ENCODE results near the gene POMC.
"Not testable (repeated sequence)": the region's sequence is repeated elsewhere in the genome, so short reads cannot be mapped to it uniquely, and the experiment has no call there.

POMC gene

DNA sequence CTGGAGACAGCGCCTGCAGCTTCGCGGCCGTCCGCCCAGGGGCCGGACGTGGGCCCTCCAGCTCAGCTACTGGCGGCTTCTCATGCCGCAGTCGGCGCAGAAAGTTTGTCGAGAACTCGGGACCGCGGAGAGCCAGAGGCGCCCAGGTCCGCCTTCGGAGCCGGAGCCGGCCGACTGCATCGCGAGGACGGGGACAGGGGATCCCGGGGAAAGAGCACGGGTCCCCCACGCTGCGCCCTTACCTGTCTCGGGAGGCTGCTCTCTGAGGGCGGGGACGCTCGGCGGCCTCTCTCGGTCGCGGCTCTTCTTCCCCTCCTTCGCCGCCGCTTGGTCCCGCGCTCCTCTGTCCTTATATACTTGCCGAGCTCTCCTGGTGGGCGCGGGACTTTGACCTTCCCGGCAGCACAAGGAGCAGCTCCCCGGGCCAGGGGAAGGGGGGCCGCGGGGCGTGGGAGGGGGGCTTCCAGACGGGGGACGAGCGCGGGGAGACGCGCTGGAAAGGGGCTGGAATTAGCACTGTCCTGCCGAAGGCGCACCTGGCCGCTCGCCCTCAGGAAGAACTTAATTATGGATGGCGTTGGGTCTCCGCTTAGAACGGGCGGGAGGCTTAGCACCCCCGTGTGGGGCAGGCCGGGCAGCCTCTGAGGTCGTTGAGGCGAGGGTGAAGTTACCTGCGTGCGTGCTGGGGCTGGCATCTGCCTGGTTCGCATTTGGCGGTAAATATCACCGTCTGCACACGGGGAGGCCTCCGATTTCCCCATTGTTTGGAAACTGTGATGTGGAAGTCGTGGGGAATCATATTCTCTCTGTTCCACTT, at the start of gene POMC:
Gene POMC, minus strand, starts transcription at position 325 of the 817 bp plus-strand sequence. CDS start 3,808 bp downstream, outside the sequence.
- no peak for DNase-seq

GRCh38 chr2:25218100-25218499, 49.7 kb upstream of the POMC start:
- DNase-seq, result no peak

- DNase-seq, result no peak
Measured at GRCh38 chr2:25215948-25216679, 47.7 kb upstream of the POMC start.

- no peak for DNase-seq
Measured at GRCh38 chr2:25215232-25215631, 46.9 kb upstream of the POMC start.

- DNase-seq, result no peak
Measured at GRCh38 chr2:25213229-25213628, 44.8 kb upstream of the POMC start.

- not testable (repeated sequence) for DNase-seq
Measured at GRCh38 chr2:25210923-25211322, 42.5 kb upstream of the POMC start.

GRCh38 chr2:25207078-25207545, 38.7 kb upstream of the POMC start:
- no peak for DNase-seq

DNA sequence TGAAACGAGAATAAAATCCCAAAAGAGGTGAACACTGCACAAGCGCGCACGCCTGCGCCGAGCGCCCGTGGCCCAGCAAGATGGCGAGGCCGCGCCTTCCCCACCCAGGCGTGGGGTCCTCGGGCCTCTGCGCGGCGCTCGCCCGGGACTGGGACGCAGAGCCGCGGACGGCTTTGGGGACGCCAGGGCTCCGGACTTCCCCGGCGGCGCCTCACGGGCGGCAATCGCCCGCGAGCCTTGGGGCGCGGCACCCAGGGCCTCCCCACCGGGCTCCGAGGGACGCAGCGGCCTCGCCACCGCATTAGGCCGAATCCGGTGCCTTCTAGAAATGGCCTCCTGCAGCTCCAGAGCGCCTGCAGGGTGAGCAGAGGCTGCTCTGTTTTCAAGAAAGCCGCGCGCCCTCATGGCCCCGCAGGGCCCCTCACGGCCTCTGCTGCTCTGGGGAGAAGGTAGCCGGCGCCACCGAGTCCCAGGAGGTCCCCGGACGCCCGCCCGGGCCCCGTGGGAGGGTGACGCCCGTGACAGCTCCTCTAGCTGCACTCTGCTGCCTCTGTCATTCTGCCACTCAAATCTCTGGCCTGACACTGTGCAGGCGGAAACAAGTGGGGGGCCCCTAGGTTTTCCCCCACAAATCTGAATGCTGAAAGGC, 35.9 kb upstream of the POMC start:
- DNase-seq, result no peak

GRCh38 chr2:25202275-25202674, 33.9 kb upstream of the POMC start:
- no peak for DNase-seq

- DNase-seq, result no peak
Measured at GRCh38 chr2:25201794-25202193, 33.4 kb upstream of the POMC start.

DNA sequence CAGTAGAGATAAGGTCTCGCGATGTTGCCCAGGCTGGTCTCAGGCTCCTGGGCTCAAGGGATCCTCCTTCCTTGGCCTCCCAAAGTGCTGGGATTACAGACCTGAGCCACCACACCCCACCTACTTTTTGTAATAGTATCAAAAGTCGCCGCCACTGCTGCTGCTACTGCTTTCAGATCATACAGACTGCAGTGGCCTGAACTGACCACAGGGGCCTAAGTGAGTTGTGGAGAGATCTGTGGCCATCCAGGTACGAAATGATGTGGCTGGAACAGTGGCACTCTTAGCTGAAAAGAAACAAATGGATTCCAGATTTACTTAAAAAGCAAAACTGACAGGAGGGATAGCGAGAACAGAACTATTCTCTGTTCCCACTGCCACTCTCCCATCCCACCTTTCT, 32.9 kb upstream of the POMC start:
- DNase-seq, result no peak

DNA sequence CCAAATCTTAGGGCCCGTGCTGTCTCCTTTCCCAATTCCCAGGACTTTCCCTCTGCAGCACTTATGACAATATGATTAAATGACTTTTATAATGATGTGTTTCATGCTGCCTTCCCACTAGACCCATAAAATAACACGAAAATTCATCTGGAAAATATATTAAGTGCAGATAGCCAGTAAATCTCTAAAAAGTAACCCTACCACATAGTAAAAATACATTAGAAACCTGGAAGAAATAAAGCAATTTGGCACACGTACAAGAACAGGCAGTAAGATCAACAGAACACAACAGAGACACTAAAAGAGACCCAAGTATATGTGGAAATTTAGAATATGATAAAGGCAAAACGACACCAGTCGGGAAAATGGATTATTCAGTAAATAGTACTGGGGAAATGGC, 30.2 kb upstream of the POMC start:
- no peak for DNase-seq

DNA sequence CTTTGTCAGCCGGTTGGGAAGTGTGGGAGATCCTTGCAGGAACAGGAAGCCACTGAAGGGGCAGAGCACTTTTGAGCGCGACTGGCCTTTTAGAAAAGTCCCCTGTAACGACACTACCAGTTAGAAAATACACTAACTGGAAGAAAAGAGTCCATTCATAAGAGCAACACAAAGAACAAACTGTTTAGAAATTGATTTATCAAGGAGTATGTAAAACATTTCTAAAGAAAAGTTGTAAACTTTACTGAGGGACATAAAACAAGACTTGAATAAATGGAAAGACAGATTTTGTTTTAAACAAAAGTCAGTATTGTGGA, 29.8 kb upstream of the POMC start:
- DNase-seq, result no peak

DNA sequence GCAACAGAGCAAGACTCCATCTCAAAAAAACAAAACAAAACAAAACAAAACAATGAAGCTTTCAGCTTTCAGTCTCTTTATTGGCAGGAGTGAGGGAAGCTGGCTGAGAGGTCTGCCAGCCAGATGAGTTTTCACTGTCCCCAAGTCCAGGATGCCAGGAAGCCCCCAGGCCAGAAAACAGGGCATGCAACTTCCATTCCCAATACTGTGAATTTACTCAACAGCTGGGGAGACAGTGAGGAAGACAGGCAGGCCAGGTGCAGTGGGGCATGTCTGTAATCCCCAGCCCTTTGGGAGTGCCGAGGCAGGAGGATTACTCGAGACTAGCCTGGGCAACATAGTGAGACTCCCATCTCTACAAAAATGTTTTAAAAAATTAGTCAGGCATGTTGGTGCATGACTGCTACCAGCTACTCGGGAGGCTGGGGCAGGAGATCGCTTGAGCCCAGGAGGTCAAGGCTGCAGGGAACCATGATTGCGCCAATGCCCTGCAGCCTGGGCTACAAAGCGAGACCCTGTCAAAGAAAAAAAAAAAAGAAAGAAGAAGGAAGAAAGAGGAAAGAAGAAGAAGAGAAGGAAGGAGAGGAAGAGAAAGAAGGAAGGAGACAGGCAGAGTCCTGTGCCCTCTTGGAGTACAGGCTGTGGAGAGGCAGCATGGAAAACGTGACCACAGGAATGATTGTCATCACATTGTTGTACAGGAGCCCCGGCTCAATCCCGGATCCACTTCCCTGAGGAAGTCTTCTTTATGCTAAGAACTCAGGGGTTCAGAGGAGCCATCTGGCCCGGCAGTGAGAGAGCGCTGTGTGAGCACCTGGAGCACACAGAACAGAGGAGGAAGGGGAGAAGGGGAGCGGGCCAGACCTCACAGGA, 29.2 kb upstream of the POMC start:
- DNase-seq, result no peak

DNA sequence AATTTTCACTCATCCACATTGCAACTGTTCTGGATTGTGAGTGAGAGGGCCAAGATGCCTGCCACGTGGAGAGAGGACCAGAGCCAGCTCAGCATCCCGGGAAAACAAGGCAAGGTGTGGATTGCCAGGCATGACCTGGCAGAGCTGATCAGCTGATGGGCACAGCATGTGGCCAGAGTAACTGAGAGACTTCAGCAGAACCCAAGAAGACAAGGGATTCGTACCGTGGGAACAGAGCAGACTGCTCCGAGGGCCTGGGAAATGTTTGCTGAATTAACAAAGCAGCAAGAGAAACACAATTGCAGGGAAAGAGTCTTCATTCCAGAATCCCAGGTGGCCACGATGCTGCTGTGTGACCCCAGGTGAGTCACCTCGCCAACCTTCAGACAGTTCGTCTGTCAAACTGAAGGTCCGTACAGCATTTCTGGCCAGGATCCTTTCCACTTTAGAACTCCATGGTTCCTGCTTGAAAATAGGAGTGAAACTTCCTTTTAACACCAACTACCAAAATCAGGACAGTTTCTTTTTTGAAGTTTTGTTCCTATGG, 26.3 kb upstream of the POMC start:
- DNase-seq, result no peak

GRCh38 chr2:25190536-25190935, 22.2 kb upstream of the POMC start:
- no peak for DNase-seq

- no peak for DNase-seq
Measured at GRCh38 chr2:25188405-25188804, 20.0 kb upstream of the POMC start.

GRCh38 chr2:25187729-25188350, 19.5 kb upstream of the POMC start:
- no peak for DNase-seq

DNA sequence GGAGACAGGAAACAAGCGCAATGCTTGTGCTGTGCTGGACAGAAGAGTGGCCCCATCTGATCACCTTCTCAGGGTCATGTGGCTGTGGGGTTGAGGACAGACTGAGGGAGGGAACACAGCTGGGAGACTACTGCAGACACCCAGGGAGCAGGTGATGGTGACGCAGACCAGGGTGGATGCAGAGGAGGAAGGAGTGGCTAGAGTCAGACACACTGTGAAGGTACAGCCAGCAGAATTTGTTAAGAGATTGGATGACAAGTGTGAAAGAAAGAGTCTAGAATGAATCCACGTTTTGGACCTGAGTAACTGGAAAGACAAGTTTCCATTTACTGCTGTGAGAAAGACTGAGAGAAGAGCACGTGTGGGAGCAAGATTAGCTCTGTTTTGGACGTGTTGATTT, 15.9 kb upstream of the POMC start:
- no peak for DNase-seq

- no peak for DNase-seq
Measured at GRCh38 chr2:25178976-25179375, 10.6 kb upstream of the POMC start.

DNA sequence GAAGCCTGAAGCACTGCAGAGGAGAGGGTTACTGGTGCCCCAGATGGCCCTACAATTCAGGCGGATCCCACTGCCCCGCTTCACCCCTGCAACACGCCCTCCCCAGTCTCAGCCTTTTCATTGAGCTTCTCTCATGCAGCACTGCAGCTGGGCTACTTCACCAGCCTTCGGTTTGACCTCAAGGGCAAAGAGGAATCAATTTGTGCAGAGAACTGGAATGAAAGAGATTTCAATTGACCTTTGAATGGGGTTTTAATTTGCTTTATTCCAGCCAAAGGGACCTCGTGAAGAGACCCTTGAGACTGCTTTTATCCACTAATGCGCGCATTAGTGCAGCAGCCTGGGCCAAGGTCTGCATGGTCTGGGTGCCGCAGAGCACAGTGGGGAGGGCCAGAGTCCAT, 8.8 kb upstream of the POMC start:
- no peak for DNase-seq

GRCh38 chr2:25176541-25177181, 8.3 kb upstream of the POMC start:
- no peak for DNase-seq

Measured in amniotic stem cell (primary cell).